GM11168 (cell line): Measurements from ENCODE around the gene PLCL1.
"Not testable (repeated sequence)": the region's sequence is repeated elsewhere in the genome, so short reads cannot be mapped to it uniquely, and the experiment has no call there.

Experiments
- in situ Hi-C: fragments of 300-500 bp; cut with MboI; formaldehyde crosslinking; loops from one replicate; pipeline ENCODE4 v1.12.0; 2022; ENCODE audit warnings: low sequenced_read_pairs; ENCODE audit not compliant: unreplicated experiment

PLCL1 gene

GRCh38 chr2:198191651-198192050 is 387.3 kb downstream of the PLCL1 start:
- in situ Hi-C loops, result no loop called here

- in situ Hi-C loops, result not testable (repeated sequence)
Measured at GRCh38 chr2:198196556-198196955, 392.2 kb downstream of the PLCL1 start.
